Lower leg skin (tissue), 4 donors: ENCODE measurements around the gene RPL38. TPM values are rescaled to one million over a fixed set of nuclear protein-coding genes. Genes with fewer than 3 reads are reported as not detected.

Experiments
- DNase-seq, 2 donors: peaks; one replicate each; pipeline ENCODE4 v3.0.0-alpha.2; 2019; ENCODE audit warnings: low spot score in 2 of 2
- H3K4me3 ChIP-seq: fragments of 200-600 bp; sonication (generic); 2 replicates; pipeline ENCODE4 v1.5.1; 2017; ENCODE audit warnings: mild to moderate bottlenecking, low read depth; ENCODE audit not compliant: poor library complexity, severe bottlenecking
- POLR2A ChIP-seq, 2 donors: fragments of 450-650 bp; IDR thresholded peaks; one replicate each; pipeline ENCODE4 v1.6.1; 2016 to 2017; ENCODE audit warnings: antibody characterized with exemption in 2 of 2, mild to moderate bottlenecking in 1 of 2, moderate library complexity in 1 of 2
- WGBS, 2 donors: methylation state at CpG; one replicate each; pipeline ENCODE4 v1.1.5; 2018; 5-methylcytosine and 5-hydroxymethylcytosine counted together
- intact Hi-C: fragments of 100-400 bp; cut with DNase I; formaldehyde crosslinking; loops from one replicate; pipeline ENCODE4 v1.15.0; 2023; ENCODE audit warnings: low total_unique reads
- total RNA-seq, 4 donors: library from RNA; depleted of rRNA; stranded (reverse); fragments of >200 nt; gene quantifications; one replicate each; pipeline ENCODE4 v1.1.0, GENCODE V29; 2016
- TF ChIP-seq, protein P1 (sequence below), 3 donors: fragments of 450-650 bp; IDR thresholded peaks; one replicate each; pipeline ENCODE4 v1.5.1; 2016; ENCODE audit warnings: antibody characterized with exemption in 3 of 3, mild to moderate bottlenecking in 3 of 3, moderate library complexity in 2 of 3

Gene RPL38
- total RNA-seq, 4 donors from 2014 or later = 618 to 1,333 (median 950) TPM

DNA sequence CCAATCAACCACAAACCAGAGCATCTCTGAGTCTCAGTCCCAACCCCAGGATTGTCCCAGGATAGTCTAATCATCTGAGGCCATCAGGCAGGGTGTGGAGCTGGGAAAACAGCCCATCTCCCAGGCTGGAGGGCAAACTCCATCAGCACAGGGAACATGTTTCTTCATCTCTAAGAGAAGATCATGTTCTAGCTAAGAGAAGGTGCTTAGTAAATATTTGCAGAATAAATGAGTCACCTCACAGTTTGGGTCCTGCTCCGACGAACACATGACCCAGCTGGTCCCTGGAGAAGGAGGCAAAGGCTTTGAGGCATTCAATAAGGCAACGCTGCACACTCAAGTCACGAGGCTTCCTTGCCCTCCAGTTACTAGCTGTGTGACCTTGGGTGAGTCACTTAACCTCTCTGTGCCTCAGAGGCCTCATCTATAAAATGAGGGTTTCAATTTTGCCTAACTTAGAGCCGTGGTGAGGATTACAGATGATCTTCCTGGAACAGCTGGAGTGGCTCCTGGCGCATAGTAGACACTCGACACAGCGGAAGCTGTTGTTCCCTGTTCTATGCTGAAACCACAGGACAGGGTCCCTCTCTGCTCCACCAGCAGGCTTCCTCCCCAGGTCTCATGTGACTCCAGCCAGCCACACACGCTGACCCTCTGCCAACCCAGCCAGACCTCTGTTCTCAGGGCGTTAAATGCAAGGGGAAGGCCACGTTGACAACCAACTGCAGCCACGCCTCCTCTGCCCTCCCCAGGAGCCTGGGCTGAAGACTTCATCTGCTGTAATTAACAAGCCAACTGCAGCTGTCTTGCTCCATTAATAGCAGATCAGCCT lies 10.3 kb upstream of the RPL38 start:
- 23 to 40% methylated on average over 12 of the region's 12 CpGs for WGBS, 2 donors
- no peak for TF ChIP-seq POLR2A (IDR thresholded peaks at IDR 0.05)
- TF ChIP-seq, protein P1, sequence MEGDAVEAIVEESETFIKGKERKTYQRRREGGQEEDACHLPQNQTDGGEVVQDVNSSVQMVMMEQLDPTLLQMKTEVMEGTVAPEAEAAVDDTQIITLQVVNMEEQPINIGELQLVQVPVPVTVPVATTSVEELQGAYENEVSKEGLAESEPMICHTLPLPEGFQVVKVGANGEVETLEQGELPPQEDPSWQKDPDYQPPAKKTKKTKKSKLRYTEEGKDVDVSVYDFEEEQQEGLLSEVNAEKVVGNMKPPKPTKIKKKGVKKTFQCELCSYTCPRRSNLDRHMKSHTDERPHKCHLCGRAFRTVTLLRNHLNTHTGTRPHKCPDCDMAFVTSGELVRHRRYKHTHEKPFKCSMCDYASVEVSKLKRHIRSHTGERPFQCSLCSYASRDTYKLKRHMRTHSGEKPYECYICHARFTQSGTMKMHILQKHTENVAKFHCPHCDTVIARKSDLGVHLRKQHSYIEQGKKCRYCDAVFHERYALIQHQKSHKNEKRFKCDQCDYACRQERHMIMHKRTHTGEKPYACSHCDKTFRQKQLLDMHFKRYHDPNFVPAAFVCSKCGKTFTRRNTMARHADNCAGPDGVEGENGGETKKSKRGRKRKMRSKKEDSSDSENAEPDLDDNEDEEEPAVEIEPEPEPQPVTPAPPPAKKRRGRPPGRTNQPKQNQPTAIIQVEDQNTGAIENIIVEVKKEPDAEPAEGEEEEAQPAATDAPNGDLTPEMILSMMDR (IDR thresholded peaks at IDR 0.05) = no peak
- intact Hi-C loops = no loop called here
- peak in 1 of 2 donors; percentile 73 for DNase-seq
- no peak overlapping the region for H3K4me3 ChIP-seq

DNA sequence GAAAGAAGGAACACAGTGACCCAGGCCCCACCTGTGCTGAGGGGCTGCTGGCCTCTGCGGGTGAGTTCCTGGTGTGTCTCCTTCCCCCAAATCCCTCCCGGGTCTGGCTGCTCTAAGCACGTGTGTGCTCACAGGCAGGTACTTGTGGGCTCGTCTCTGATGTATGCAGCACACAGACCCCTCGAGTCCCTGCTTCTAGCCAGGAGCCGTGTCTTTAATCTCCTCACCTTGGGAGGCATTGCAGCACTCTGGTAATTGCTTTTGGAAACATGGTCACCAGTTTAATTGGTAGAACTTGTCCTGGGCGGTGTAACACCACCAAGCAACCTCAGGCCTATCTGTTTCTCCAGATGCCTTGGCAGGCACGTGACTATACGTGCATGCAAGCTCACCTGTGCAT lies 8.8 kb upstream of the RPL38 start:
- WGBS, 2 donors = 59 to 67% methylated on average over 9 of the region's 9 CpGs
- intact Hi-C loops = no loop called here
- DNase-seq = no peak
- no peak for TF ChIP-seq POLR2A (IDR thresholded peaks at IDR 0.05)
- TF ChIP-seq, protein P1 (IDR thresholded peaks at IDR 0.05) = no peak
- no peak overlapping the region for H3K4me3 ChIP-seq

DNA sequence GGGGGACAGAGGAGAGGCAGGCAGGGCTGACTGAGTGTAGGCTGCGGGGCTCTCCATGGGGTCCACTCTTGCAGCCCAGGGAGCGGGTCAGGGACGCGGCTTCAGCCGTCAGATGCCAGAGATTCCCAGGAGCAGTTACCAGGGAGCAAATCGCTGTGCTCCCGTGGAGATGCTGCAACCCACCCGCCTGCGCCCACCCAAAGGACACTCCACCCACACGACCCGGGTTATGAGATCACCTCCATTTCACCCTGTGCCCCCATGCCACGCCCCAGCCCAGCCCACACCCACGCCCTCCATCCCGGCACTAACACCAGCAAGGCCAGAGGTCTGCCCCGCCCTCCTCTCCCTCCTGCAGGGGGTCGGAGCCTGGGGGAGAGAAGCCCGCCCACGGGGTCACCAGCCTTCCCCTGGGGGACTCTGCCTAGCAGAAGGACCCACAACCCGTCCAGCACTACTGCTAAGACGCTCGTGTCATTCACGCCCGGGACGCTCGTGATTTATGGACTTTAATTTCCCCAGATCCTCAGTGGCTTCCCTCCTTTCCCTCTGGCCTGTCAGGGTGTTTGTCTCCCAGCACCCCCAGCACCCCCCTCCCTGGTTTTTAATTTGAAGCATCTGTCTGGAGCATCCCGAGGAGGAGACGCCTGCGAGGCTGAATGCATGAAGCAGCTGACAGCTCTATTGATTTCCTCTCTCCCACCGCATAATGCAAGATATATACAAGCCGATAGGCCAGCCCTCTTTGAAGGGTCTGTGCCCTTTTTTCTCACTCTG lies 6.7 kb upstream of the RPL38 start:
- H3K4me3 ChIP-seq = no peak overlapping the region
- intact Hi-C loops = no loop called here
- 44 to 47% methylated on average over 26 to 28 of the region's 30 CpGs for WGBS, 2 donors
- TF ChIP-seq, protein P1 (IDR thresholded peaks at IDR 0.05) = no peak
- TF ChIP-seq POLR2A (IDR thresholded peaks at IDR 0.05) = no peak
- no peak for DNase-seq

DNA sequence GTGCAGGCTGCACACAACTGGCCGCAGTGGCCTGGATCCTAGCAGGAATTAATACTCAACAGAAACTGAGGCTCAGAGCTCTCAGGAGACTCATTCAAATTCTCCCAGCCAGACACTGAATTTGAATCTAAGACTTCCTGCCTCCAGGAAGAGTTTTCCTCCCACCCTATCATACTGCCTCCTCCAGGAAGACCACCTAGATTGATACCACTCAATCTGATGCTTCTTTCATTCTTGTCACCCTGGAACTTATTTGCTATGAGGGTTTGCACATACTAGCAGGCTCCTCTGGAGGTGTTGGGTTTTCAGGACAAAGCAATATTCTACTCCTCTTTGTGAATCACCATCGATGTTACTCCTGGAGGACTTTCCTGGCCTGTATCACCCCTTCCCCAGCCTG lies 5.7 kb upstream of the RPL38 start:
- no peak overlapping the region for H3K4me3 ChIP-seq
- intact Hi-C loops = no loop called here
- 95 to 98% methylated on average over 2 of the region's 2 CpGs for WGBS, 2 donors
- no peak for DNase-seq
- TF ChIP-seq, protein P1 (IDR thresholded peaks at IDR 0.05) = no peak
- no peak for TF ChIP-seq POLR2A (IDR thresholded peaks at IDR 0.05)

DNA sequence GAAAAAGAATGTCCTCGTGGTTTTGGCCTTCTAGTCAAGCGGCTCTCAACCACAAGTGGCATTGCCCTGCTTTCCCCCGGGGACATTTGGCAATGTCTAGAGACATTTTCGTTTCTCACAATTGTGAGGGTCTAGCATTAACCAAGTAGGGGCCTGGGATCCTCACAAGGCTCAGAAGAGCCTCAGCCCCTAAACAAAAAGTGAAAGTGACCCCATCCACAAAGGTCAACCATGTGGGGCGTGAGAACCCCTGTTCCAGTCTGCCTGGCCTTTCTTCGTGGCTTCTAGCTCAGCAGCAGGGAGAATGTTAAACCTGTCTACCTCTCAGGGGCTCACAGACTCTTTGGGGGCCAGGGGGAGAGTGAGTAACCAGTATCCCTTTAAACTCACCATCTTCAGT lies 4.8 kb upstream of the RPL38 start:
- intact Hi-C loops = no loop called here
- 60 to 68% methylated on average over 6 of the region's 6 CpGs for WGBS, 2 donors
- DNase-seq = no peak
- H3K4me3 ChIP-seq = no peak overlapping the region
- TF ChIP-seq POLR2A (IDR thresholded peaks at IDR 0.05) = no peak
- TF ChIP-seq, protein P1 (IDR thresholded peaks at IDR 0.05) = no peak
